ENCODE data around the gene ARSJ.

ARSJ gene

GRCh38 chr4:113893546-113893945, 85.9 kb downstream of the ARSJ start:
- Histone ChIP-seq H3K27me3 (replicated peaks; ENCODE audit: control insufficient read depth, insufficient read depth, low read length) (no peaks in the 10 kb centered on the region), H3K36me3 (ENCODE audit: control insufficient read depth, insufficient read depth, low read length) (no peaks in the 10 kb centered on the region), H3K4me3 (replicated peaks; ENCODE audit: low read depth, low read length) (no peak overlapping the region)
- TF ChIP-seq CTCF (IDR thresholded peaks at IDR 0.05; ENCODE audit: insufficient read depth, low read length, poor library complexity, severe bottlenecking), result peak; percentile 30
- no peak for DNase-seq (ENCODE audit: extremely low read depth, insufficient read length)

- no peak for TF ChIP-seq CTCF (IDR thresholded peaks at IDR 0.05; ENCODE audit: insufficient read depth, low read length, poor library complexity, severe bottlenecking)
- no peak for DNase-seq (ENCODE audit: extremely low read depth, insufficient read length)
- Histone ChIP-seq H3K27me3 (replicated peaks; ENCODE audit: control insufficient read depth, insufficient read depth, low read length) (no peaks in the 10 kb centered on the region), H3K4me3 (replicated peaks; ENCODE audit: low read depth, low read length) (no peak overlapping the region), H3K36me3 (ENCODE audit: control insufficient read depth, insufficient read depth, low read length) (no peaks in the 10 kb centered on the region)
These were observed 91.4 kb downstream of the ARSJ start for GRCh38 chr4:113888006-113888405.

- H3K4me3 ChIP-seq (replicated peaks; ENCODE audit: low read depth, low read length), result no peak overlapping the region
- no peak for TF ChIP-seq CTCF (IDR thresholded peaks at IDR 0.05; ENCODE audit: insufficient read depth, low read length, poor library complexity, severe bottlenecking)
- DNase-seq (ENCODE audit: extremely low read depth, insufficient read length), result no peak
- H3K36me3 ChIP-seq (ENCODE audit: control insufficient read depth, insufficient read depth, low read length), result no peaks in the 10 kb centered on the region
- no peaks in the 10 kb centered on the region for H3K27me3 ChIP-seq (replicated peaks; ENCODE audit: control insufficient read depth, insufficient read depth, low read length)
These were observed 94.2 kb downstream of the ARSJ start for GRCh38 chr4:113885291-113885690.

GRCh38 chr4:113884655-113885054, 94.8 kb downstream of the ARSJ start:
- no peak for DNase-seq (ENCODE audit: extremely low read depth, insufficient read length)
- H3K36me3 ChIP-seq (ENCODE audit: control insufficient read depth, insufficient read depth, low read length), result no peaks in the 10 kb centered on the region

GRCh38 chr4:113882668-113883067, 96.8 kb downstream of the ARSJ start:
- Histone ChIP-seq H3K4me3 (replicated peaks; ENCODE audit: low read depth, low read length) (no peak overlapping the region), H3K27me3 (replicated peaks; ENCODE audit: control insufficient read depth, insufficient read depth, low read length) (no peaks in the 10 kb centered on the region), H3K36me3 (ENCODE audit: control insufficient read depth, insufficient read depth, low read length) (no peaks in the 10 kb centered on the region)
- DNase-seq (ENCODE audit: extremely low read depth, insufficient read length), result no peak
- TF ChIP-seq CTCF (IDR thresholded peaks at IDR 0.05; ENCODE audit: insufficient read depth, low read length, poor library complexity, severe bottlenecking), result no peak

More at GRCh38 chr4:113884655-113885054, 94.8 kb downstream of the ARSJ start:
- H3K4me3 ChIP-seq (replicated peaks; ENCODE audit: low read depth, low read length), result no peak overlapping the region
- no peaks in the 10 kb centered on the region for H3K27me3 ChIP-seq (replicated peaks; ENCODE audit: control insufficient read depth, insufficient read depth, low read length)
- no peak for TF ChIP-seq CTCF (IDR thresholded peaks at IDR 0.05; ENCODE audit: insufficient read depth, low read length, poor library complexity, severe bottlenecking)

- no peak overlapping the region for H3K4me3 ChIP-seq (replicated peaks; ENCODE audit: low read depth, low read length)
- no peak for TF ChIP-seq CTCF (IDR thresholded peaks at IDR 0.05; ENCODE audit: insufficient read depth, low read length, poor library complexity, severe bottlenecking)
- no peak for DNase-seq (ENCODE audit: extremely low read depth, insufficient read length)
These were observed 98.2 kb downstream of the ARSJ start for GRCh38 chr4:113881256-113881655.

More at GRCh38 chr4:113881256-113881655, 98.2 kb downstream of the ARSJ start:
- Histone ChIP-seq H3K36me3 (ENCODE audit: control insufficient read depth, insufficient read depth, low read length) (no peaks in the 10 kb centered on the region), H3K27me3 (replicated peaks; ENCODE audit: control insufficient read depth, insufficient read depth, low read length) (no peaks in the 10 kb centered on the region)
